NCI-H526 treated with DMSO at 0.1 percent for 48 hours (cell line): Measurements from ENCODE around the gene CPPED1.

Source experiments
- DNase-seq: peaks from one replicate; lab custom pipeline; 2025; lab: John Stamatoyannopoulos, UW

CPPED1 gene

GRCh38 chr16:12609937-12610699, 193.6 kb downstream of the CPPED1 start:
- DNase-seq = no peak
